Esophagus muscularis mucosa (tissue), 4 donors: ENCODE measurements around the gene CXCL17. TPM values are rescaled to one million over a fixed set of nuclear protein-coding genes. Genes with fewer than 3 reads are reported as not detected.

Experiments
- DNase-seq: peaks from one replicate; pipeline ENCODE4 v3.0.0-alpha.2; 2017; ENCODE audit errors: extremely low spot score
- H3K27ac ChIP-seq, 4 donors: fragments of 200-600 bp; sonication (generic); replicated peaks in 1 of 4; 1 replicate in 3 of 4; 2 replicates in 1 of 4; pipeline ENCODE4 v1.5.1; 2016 to 2019; ENCODE audit warnings: mild to moderate bottlenecking in 1 of 4
- H3K27me3 ChIP-seq, 4 donors: fragments of 200-600 bp; sonication (generic); one replicate each; pipeline versions ENCODE4 v1.5.1 to v1.6.0; 2016 to 2019
- H3K36me3 ChIP-seq, 4 donors: fragments of 200-600 bp; sonication (generic); one replicate each; pipeline ENCODE4 v1.5.1; 2016 to 2019
- H3K4me1 ChIP-seq, 4 donors: fragments of 200-600 bp; sonication (generic); one replicate each; pipeline ENCODE4 v1.5.1; 2016 to 2019
- H3K4me3 ChIP-seq, 4 donors: fragments of 200-600 bp; sonication (generic); 1 replicate in 2 of 4; 2 replicates in 2 of 4; pipeline ENCODE4 v1.5.1; 2016 to 2019; ENCODE audit warnings: mild to moderate bottlenecking in 4 of 4, moderate library complexity in 1 of 4
- H3K9me3 ChIP-seq, 4 donors: fragments of 200-600 bp; sonication (generic); 1 replicate in 3 of 4; 2 replicates in 1 of 4; pipeline ENCODE4 v1.5.1; 2016 to 2019
- EP300 ChIP-seq: sonication (generic); formaldehyde crosslinking; IDR thresholded peaks from one replicate; pipeline ENCODE4 v1.6.1; 2017; ENCODE audit warnings: antibody characterized with exemption
- POLR2A ChIP-seq: fragments of 450-650 bp; IDR thresholded peaks from one replicate; pipeline ENCODE4 v1.6.1; 2017; ENCODE audit warnings: antibody characterized with exemption, moderate library complexity, mild to moderate bottlenecking, low read depth
- POLR2AphosphoS5 ChIP-seq, 2 donors: sonication (generic); formaldehyde crosslinking; IDR thresholded peaks; one replicate each; pipeline ENCODE4 v1.6.1; 2017; ENCODE audit warnings: antibody characterized with exemption in 2 of 2
- WGBS: methylation state at CpG from one replicate; pipeline ENCODE4 v1.1.5; 2018; 5-methylcytosine and 5-hydroxymethylcytosine counted together
- intact Hi-C: fragments of 100-400 bp; cut with DNase I; formaldehyde crosslinking; loops from one replicate; pipeline ENCODE4 v1.15.1; 2023
- total RNA-seq, 4 donors: library from RNA; depleted of rRNA; stranded (reverse); fragments of >200 nt; gene quantifications; one replicate each; pipeline versions ENCODE4 v1.1.0 to v1.2.1, GENCODE V29; 2016
- TF ChIP-seq, protein P1 (sequence below), 3 experiments: fragments of 200-600 bp in 2 of 3; fragments of 450-650 bp in 1 of 3; sonication (generic) in 2 of 3; IDR thresholded peaks; one replicate each; pipeline ENCODE4 v1.5.1; 2017 to 2019; ENCODE audit warnings: antibody characterized with exemption in 3 of 3, mild to moderate bottlenecking in 2 of 3, moderate library complexity in 1 of 3

The CXCL17 gene
- total RNA-seq, 4 donors from 2014 or later: 1.2 TPM; not detected in 3

DNA sequence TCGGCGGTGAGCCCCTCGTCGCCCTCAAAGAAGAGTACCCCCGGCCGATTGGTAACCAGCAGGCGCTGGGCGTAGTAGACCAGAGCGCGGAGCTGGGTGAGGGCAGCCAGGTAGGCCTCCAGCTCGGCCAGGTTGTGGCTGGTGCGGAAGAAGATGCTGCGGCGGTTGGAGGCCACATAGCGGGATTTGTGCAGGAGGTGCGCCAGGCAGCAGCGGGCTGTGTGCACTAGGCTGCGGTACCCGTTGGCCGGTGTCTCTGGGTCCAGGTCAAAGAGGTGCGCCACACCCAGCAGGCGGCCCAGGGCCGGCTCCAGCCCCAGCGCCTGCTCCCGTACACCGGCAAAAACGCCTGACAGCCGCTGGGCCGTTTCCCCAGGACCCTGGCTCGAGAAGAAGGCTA lies 32.4 kb downstream of the CXCL17 start:
- Histone ChIP-seq H3K9me3 (no peaks in the 10 kb centered on the region), H3K4me1 (peaks cover 6 to 28% (median 11%) of the 10 kb centered on the region in 4 donors), H3K4me3 (no peak overlapping the region), H3K27ac (no peak overlapping the region), H3K27me3 (no peaks in the 10 kb centered on the region), H3K36me3 (peaks cover 0 to 52% (median 15%) of the 10 kb centered on the region in 4 donors)
- DNase-seq: no peak
- intact Hi-C loops: no loop called here
- 94% methylated on average over 22 of the region's 30 CpGs for WGBS
- TF ChIP-seq, protein P1, sequence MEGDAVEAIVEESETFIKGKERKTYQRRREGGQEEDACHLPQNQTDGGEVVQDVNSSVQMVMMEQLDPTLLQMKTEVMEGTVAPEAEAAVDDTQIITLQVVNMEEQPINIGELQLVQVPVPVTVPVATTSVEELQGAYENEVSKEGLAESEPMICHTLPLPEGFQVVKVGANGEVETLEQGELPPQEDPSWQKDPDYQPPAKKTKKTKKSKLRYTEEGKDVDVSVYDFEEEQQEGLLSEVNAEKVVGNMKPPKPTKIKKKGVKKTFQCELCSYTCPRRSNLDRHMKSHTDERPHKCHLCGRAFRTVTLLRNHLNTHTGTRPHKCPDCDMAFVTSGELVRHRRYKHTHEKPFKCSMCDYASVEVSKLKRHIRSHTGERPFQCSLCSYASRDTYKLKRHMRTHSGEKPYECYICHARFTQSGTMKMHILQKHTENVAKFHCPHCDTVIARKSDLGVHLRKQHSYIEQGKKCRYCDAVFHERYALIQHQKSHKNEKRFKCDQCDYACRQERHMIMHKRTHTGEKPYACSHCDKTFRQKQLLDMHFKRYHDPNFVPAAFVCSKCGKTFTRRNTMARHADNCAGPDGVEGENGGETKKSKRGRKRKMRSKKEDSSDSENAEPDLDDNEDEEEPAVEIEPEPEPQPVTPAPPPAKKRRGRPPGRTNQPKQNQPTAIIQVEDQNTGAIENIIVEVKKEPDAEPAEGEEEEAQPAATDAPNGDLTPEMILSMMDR (IDR thresholded peaks at IDR 0.05): no peak
- TF ChIP-seq POLR2AphosphoS5 (IDR thresholded peaks at IDR 0.05) (no peak), EP300 (no peak), POLR2A (no peak)

DNA sequence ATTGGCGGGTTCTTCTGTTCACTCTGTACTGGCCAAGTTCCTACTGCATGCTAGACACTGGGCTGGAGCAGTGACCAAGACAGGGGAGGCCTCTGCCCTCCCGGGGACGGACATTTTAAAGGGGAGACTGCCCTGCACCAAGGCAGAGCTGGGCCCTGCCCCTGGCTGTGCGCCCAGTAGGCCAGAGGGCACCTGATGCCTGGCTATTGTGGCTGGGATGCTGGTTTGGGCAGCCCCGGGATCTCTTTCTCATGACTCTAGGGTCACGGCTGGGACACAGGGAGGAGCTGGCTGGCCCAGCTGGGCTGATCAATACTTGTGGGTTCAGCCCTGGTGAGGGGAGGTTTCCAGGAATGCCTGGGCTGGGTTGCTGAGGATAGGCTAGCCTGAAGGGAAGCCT lies 33.3 kb downstream of the CXCL17 start:
- DNase-seq: no peak
- WGBS: 74% methylated on average over 6 of the region's 6 CpGs
- peaks cover 6 to 28% (median 11%) of the 10 kb centered on the region in 4 donors for H3K4me1 ChIP-seq
- TF ChIP-seq POLR2AphosphoS5 (IDR thresholded peaks at IDR 0.05) (no peak), POLR2A (no peak), EP300 (no peak)
- TF ChIP-seq, protein P1 (IDR thresholded peaks at IDR 0.05): no peak
- no peak overlapping the region for H3K27ac ChIP-seq
- intact Hi-C loops: no loop called here
- no peak overlapping the region for H3K4me3 ChIP-seq
- peaks cover 0 to 55% (median 15%) of the 10 kb centered on the region in 4 donors for H3K36me3 ChIP-seq
- H3K27me3 ChIP-seq: no peaks in the 10 kb centered on the region
- no peaks in the 10 kb centered on the region for H3K9me3 ChIP-seq

DNA sequence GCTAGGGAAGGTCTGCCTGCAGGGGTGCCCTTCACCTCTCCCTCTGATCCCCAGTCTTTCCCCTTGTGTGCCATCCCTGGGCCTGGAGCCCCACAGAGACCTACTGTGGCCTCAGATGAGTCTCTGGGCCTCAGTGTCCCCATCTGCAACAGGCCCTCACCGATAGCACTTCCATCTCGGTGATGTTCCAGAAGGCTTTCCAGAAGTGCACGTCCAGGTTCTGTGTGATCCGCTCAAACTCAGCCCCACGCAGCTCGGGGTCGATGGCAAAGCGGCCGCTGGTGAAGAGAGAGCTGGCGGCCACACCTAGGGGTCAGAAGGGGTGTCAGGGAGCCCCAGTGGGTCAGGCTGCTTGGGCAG lies 35.0 kb downstream of the CXCL17 start:
- peaks cover 0 to 55% (median 14%) of the 10 kb centered on the region in 4 donors for H3K36me3 ChIP-seq
- no peak overlapping the region for H3K27ac ChIP-seq
- peaks cover 6 to 28% (median 12%) of the 10 kb centered on the region in 4 donors for H3K4me1 ChIP-seq
- WGBS: 96% methylated on average over 10 of the region's 10 CpGs
- no peak overlapping the region for H3K4me3 ChIP-seq
- H3K27me3 ChIP-seq: no peaks in the 10 kb centered on the region
- TF ChIP-seq, protein P1 (IDR thresholded peaks at IDR 0.05): no peak
- TF ChIP-seq POLR2AphosphoS5 (IDR thresholded peaks at IDR 0.05) (no peak), EP300 (no peak), POLR2A (no peak)
- no peaks in the 10 kb centered on the region for H3K9me3 ChIP-seq
- DNase-seq: no peak
- intact Hi-C loops: no loop called here

DNA sequence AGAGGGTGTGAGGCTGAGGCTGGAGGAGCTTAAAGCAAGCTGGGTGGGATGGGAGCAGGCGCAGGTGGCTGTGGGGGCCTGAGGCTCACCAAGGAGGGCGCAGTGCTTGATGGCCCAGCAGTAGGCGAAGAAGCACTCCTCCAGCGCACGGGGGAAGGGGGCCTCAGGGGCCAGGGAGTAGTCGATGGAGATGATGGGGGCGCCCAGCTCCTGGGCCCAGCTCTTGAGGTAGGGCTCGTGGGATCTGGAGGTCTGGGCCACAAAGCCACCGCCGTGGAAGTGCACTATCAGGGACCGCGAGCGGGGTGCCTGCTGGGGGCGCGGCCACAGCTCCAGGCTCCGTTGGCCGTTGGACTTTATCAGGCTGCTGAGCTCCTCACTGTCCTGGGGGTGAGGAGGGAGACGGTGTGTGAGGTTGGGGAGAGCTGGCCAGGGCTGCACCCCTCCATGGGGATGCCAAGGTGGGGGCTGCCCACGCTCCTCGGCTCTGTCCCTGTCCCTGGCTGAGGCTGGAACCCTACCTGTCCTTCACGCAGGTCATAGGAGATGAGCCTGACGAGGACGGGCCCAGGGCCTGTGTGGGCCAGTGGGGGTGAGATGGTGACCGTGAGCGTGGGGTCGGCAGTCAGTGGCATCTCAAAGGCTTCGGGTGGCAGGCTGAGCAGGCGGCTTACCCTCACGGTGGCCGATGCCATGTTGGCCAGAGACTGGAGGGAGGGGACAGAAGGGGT lies 35.5 kb downstream of the CXCL17 start:
- H3K9me3 ChIP-seq: no peaks in the 10 kb centered on the region
- H3K27ac ChIP-seq: no peak overlapping the region
- no peak overlapping the region for H3K4me3 ChIP-seq
- peaks cover 0 to 55% (median 14%) of the 10 kb centered on the region in 4 donors for H3K36me3 ChIP-seq
- intact Hi-C loops: no loop called here
- H3K4me1 ChIP-seq: peaks cover 9 to 26% (median 15%) of the 10 kb centered on the region in 4 donors
- TF ChIP-seq POLR2A: no peak
- TF ChIP-seq POLR2AphosphoS5 (IDR thresholded peaks at IDR 0.05): no peak
- TF ChIP-seq, protein P1 (IDR thresholded peaks at IDR 0.05): no peak
- no peak for TF ChIP-seq EP300
- WGBS: 93% methylated on average over 28 of the region's 30 CpGs
- H3K27me3 ChIP-seq: no peaks in the 10 kb centered on the region
- no peak for DNase-seq

DNA sequence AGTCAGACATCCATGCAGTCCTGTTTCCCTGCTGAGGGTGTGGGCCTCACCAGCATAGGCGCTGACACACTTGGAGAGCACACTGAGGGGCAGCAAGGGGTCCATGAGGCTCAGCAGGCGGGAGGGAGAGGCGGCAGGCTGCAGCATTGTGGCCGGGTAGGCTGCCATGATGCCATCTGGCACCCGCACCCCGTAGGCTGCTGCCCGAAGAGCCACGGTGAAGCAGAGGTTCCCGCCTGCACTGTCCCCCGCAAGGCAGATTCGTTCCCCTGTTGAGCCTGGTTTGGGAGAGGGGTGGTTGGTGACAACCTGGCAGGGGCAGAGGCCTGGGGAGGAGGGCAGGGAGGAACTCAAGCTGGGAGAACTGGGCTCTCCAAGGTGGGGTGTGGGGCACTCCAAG lies 36.6 kb downstream of the CXCL17 start:
- intact Hi-C loops: no loop called here
- H3K27ac ChIP-seq: no peak overlapping the region
- no peaks in the 10 kb centered on the region for H3K27me3 ChIP-seq
- 97% methylated on average over 10 of the region's 11 CpGs for WGBS
- H3K4me1 ChIP-seq: peaks cover 21 to 27% (median 25%) of the 10 kb centered on the region in 4 donors
- H3K9me3 ChIP-seq: no peaks in the 10 kb centered on the region
- DNase-seq: no peak
- peaks cover 0 to 55% (median 14%) of the 10 kb centered on the region in 4 donors for H3K36me3 ChIP-seq
- no peak overlapping the region for H3K4me3 ChIP-seq
- TF ChIP-seq EP300: no peak
- no peak for TF ChIP-seq POLR2A
- TF ChIP-seq POLR2AphosphoS5 (IDR thresholded peaks at IDR 0.05): no peak
- TF ChIP-seq, protein P1 (IDR thresholded peaks at IDR 0.05): no peak
